ENCODE measurements around the gene DIPK1A.

DIPK1A gene

GRCh38 chr1:92842082-92843045 lies 118.9 kb downstream of the DIPK1A start:
- DNase-seq (ENCODE audit: low spot score), result no peak

GRCh38 chr1:92840600-92840999 lies 120.7 kb downstream of the DIPK1A start:
- no peak for DNase-seq (ENCODE audit: low spot score)

GRCh38 chr1:92839442-92839841 lies 121.8 kb downstream of the DIPK1A start:
- no peak for DNase-seq (ENCODE audit: low spot score)

GRCh38 chr1:92838519-92838918 lies 122.7 kb downstream of the DIPK1A start:
- no peak for DNase-seq (ENCODE audit: low spot score)

GRCh38 chr1:92837062-92837461 lies 124.2 kb downstream of the DIPK1A start:
- no peak for DNase-seq (ENCODE audit: low spot score)

- DNase-seq (ENCODE audit: low spot score), result no peak
Measured at GRCh38 chr1:92834617-92835016, 126.6 kb downstream of the DIPK1A start.

- DNase-seq (ENCODE audit: low spot score), result no peak
Measured at GRCh38 chr1:92833840-92834239, 127.4 kb downstream of the DIPK1A start.

GRCh38 chr1:92832537-92833114 lies 128.6 kb downstream of the DIPK1A start:
- no peak for DNase-seq (ENCODE audit: low spot score)

- peak; percentile 96 for DNase-seq (ENCODE audit: low spot score)
Measured at GRCh38 chr1:92831762-92832536, 129.3 kb downstream of the DIPK1A start, which contains the start of gene RPL5. Gene RPL5 (plus strand): TSS chr1:92832040. CDS start chr1:92832115, 75 bp downstream.

GRCh38 chr1:92831368-92831761 lies 129.9 kb downstream of the DIPK1A start:
- peak; percentile 11 for DNase-seq (ENCODE audit: low spot score)

- DNase-seq (ENCODE audit: low spot score), result no peak
Measured at GRCh38 chr1:92826792-92827191, 134.5 kb downstream of the DIPK1A start.

- no peak for DNase-seq (ENCODE audit: low spot score)
Measured at GRCh38 chr1:92822879-92823278, 138.4 kb downstream of the DIPK1A start.

- no peak for DNase-seq (ENCODE audit: low spot score)
Measured at GRCh38 chr1:92820551-92820950, 140.7 kb downstream of the DIPK1A start.

GRCh38 chr1:92820024-92820423 lies 141.2 kb downstream of the DIPK1A start:
- DNase-seq (ENCODE audit: low spot score), result no peak

- no peak for DNase-seq (ENCODE audit: low spot score)
Measured at GRCh38 chr1:92817986-92818764, 143.1 kb downstream of the DIPK1A start.

GRCh38 chr1:92817137-92817697 lies 144.0 kb downstream of the DIPK1A start:
- no peak for DNase-seq (ENCODE audit: low spot score)

- no peak for DNase-seq (ENCODE audit: low spot score)
Measured at GRCh38 chr1:92816732-92817131, 144.5 kb downstream of the DIPK1A start.

GRCh38 chr1:92808381-92808780 lies 152.9 kb downstream of the DIPK1A start:
- no peak for DNase-seq (ENCODE audit: low spot score)

GRCh38 chr1:92805216-92805615 lies 156.0 kb downstream of the DIPK1A start:
- DNase-seq (ENCODE audit: low spot score), result no peak

GRCh38 chr1:92804721-92805201 lies 156.5 kb downstream of the DIPK1A start:
- DNase-seq (ENCODE audit: low spot score), result peak; percentile 45

Measured in SK-N-DZ (cell line).